NCI-H1105 treated with DMSO at 0.1 percent for 48 hours (cell line): ENCODE measurements around the gene PRPF40A.

Experiments used
- DNase-seq: peaks from one replicate; lab custom pipeline; 2025; lab: John Stamatoyannopoulos, UW

Gene PRPF40A

GRCh38 chr2:152718076-152718908 lies 1.0 kb upstream of the PRPF40A start, which contains the start of gene ARL6IP6:
Gene ARL6IP6 (plus strand): TSS chr2:152718620. CDS start chr2:152718625, 5 bp downstream.
- DNase-seq = peak; percentile 87

GRCh38 chr2:152716805-152717227 lies 445 bp downstream of the PRPF40A start:
- DNase-seq = peak; percentile 48

GRCh38 chr2:152715854-152716428 lies 1.3 kb downstream of the PRPF40A start:
- DNase-seq = no peak

- DNase-seq = no peak
Measured at GRCh38 chr2:152715112-152715511, 2.1 kb downstream of the PRPF40A start.

- DNase-seq = no peak
Measured at GRCh38 chr2:152710713-152711112, 6.5 kb downstream of the PRPF40A start.

- no peak for DNase-seq
Measured at GRCh38 chr2:152708742-152709141, 8.5 kb downstream of the PRPF40A start.

- DNase-seq = no peak
Measured at GRCh38 chr2:152706477-152707021, 10.7 kb downstream of the PRPF40A start.

- no peak for DNase-seq
Measured at GRCh38 chr2:152701198-152701597, 16.1 kb downstream of the PRPF40A start.

GRCh38 chr2:152696476-152696875 lies 20.8 kb downstream of the PRPF40A start:
- no peak for DNase-seq

- no peak for DNase-seq
Measured at GRCh38 chr2:152695763-152696162, 21.5 kb downstream of the PRPF40A start.

- DNase-seq = no peak
Measured at GRCh38 chr2:152694161-152694661, 23.1 kb downstream of the PRPF40A start.

GRCh38 chr2:152693033-152693432 lies 24.2 kb downstream of the PRPF40A start:
- no peak for DNase-seq

- no peak for DNase-seq
Measured at GRCh38 chr2:152686321-152686720, 30.9 kb downstream of the PRPF40A start.

GRCh38 chr2:152683400-152683799 lies 33.9 kb downstream of the PRPF40A start:
- no peak for DNase-seq

GRCh38 chr2:152682663-152683062 lies 34.6 kb downstream of the PRPF40A start:
- no peak for DNase-seq

GRCh38 chr2:152678808-152679207 lies 38.5 kb downstream of the PRPF40A start:
- no peak for DNase-seq

- no peak for DNase-seq
Measured at GRCh38 chr2:152676461-152676860, 40.8 kb downstream of the PRPF40A start.

- no peak for DNase-seq
Measured at GRCh38 chr2:152674334-152674733, 42.9 kb downstream of the PRPF40A start.

GRCh38 chr2:152664725-152665124 lies 52.5 kb downstream of the PRPF40A start:
- DNase-seq = no peak

- no peak for DNase-seq
Measured at GRCh38 chr2:152661076-152661475, 56.2 kb downstream of the PRPF40A start.

- no peak for DNase-seq
Measured at GRCh38 chr2:152658221-152658620, 59.0 kb downstream of the PRPF40A start.

GRCh38 chr2:152657043-152657442 lies 60.2 kb downstream of the PRPF40A start:
- DNase-seq = no peak

GRCh38 chr2:152655880-152656279 lies 61.4 kb downstream of the PRPF40A start:
- DNase-seq = no peak
